Measurements from ENCODE around the gene CCDC86.

The CCDC86 gene

DNA sequence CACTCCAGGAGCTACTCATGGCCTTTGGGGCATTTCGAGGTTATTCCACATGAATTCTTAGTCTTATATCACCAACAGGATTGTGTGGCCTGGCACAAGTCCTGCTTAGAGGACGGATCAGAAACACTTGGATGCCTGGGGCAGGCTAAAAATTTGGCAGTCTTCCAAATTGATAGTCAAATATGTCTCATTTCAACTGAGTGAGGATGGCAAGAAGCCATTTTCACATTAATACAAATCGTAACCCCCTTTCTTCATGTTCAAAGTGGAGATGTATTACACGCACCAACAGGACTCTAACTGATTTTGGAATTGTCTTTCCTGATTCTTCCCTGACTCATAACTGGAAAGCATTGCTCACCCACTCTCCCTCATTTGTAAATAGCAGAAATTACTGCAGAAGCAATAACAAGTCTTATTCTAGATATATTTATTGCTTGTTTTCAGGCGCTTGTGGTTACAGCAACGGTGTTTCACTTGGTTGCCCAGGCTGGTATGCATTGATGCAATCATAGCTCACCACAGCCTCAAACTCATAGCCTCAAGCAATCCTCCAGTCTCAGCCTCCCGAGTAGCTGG, 10.3 kb upstream of the CCDC86 start:
- DNase-seq = peak; percentile 86

DNA sequence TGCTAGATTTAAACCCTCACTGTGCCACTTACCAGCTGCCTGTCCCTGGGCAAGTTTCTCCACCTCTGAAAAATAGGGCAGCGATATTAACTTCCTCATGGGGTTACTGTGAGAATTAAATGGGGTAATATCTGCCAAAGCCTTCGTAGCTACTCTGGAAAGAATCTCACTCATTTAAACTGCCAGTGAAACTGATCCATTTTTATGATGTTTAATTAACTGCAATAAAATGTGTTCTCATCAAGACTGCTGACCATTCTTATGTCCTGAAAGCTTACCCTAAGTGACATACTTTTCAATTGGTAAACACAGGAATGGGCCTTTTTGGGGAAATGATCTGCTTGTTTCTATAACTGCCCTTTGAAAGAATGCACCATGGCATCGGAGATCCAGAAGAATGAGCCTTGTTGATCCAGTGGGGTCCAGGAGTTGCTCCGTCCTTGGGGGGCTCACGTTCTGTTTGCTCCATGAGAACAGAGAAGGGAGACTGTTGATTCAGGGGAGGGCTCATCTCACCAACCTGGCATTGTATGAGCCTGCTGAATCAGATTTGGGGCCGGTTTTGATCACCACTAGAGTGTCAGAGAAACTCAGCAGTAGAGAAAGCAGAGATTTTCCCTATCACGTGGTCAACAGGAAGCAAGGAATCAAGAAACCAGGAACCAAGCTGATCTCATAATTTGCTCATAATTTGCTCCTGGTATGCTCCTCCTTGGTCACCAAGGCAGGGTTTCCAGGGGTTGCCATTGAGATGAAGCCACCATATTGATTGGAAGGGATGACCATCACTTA, 7.0 kb upstream of the CCDC86 start:
- no peak for DNase-seq

GRCh38 chr11:60835534-60835846, 6.4 kb upstream of the CCDC86 start:
- DNase-seq = no peak

DNA sequence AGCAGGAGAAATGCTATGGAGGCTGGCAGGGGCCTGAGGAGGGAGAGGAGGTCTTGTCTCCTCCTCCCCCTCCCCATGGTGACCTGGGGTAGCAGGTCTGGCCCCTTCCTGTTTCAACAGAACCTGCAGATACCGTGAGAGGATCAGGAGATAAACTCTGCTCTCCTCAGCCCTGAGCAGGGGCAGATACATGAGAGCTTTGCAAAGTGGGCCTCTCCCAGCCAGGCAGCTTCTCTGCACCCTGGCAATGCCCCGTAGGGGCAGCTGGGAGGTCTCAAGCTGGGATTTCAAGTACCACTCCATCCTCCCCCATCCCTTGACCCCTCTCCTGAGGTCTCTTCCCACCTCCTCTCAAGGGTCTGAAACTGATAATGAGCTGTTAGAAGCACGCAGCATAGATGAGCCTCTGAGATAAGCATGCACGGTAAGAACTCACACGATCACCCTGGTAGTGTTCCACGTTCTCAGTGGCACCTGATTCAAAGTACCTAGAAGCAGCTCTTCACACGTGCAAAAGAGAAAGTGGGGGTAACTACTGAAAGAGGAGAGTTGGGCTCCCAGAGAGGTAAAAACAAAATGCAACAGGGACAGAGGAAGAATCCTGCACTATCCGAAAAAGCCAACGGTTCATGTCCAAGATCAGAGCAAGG, 4.9 kb upstream of the CCDC86 start:
- no peak for DNase-seq

DNA sequence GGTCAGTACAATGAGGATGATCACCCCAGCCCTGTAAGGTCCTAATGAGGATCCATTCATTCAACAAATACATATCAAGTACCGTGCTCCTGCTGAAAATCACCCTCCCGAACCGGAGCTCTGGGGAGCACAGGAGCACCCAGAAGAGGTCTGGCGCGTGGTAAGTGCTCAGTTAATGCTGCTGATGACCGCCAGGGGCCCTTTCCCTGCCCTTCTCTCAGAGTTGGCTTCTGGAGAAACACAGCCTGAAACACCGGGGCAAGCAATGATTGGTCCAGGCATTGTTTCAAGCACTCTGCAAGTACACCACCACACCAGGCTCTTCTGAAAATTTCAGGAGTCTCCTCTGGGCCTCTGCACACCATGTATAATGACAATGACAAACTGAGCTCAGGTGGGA, 3.8 kb upstream of the CCDC86 start:
- DNase-seq = no peak

DNA sequence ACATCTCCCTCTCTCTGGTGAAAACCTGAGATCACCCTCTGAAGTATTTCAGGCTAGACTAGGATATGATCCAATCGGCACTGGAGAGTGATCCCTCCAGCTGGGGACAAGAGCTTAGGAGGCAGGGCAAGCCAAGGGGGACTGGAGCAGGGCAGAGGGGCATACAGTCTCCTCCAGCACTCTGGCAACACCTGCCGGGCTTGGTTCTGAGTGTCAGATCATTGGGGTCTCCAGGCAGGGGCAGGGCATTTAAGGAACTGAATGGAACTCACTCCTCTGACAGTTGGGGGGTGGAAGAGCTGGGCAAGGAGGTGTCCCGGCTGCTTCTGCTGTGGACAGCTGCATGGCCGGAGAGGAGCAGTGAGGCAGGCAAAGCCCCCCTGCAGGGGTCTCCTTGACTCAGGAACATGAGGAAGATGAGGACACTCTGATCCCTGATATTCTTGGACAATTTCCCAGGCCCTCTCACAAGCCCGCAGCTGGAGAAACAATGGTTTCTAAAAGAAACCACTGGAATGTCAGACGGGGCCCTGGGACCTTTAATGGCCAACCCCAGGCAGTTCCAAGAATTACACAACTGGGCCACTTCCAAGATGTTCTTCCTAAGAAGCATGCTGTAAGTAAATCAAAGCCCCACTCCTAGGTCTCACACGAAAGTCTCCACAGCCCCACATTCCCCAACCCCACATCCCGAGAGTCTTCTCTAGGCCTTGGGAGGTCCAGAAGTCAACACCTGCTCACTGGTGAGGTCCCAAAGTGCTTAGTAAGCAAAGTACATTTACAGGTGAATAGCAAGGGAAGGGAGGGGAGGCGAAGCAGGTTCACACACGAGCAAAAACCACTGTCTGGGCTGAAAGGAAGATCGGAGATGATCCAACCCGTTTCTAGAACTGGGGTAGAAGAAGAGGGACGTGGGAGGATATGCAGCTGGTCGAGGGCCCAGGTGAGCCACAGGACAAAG, 1.2 kb upstream of the CCDC86 start:
- DNase-seq = peak; percentile 64

DNA sequence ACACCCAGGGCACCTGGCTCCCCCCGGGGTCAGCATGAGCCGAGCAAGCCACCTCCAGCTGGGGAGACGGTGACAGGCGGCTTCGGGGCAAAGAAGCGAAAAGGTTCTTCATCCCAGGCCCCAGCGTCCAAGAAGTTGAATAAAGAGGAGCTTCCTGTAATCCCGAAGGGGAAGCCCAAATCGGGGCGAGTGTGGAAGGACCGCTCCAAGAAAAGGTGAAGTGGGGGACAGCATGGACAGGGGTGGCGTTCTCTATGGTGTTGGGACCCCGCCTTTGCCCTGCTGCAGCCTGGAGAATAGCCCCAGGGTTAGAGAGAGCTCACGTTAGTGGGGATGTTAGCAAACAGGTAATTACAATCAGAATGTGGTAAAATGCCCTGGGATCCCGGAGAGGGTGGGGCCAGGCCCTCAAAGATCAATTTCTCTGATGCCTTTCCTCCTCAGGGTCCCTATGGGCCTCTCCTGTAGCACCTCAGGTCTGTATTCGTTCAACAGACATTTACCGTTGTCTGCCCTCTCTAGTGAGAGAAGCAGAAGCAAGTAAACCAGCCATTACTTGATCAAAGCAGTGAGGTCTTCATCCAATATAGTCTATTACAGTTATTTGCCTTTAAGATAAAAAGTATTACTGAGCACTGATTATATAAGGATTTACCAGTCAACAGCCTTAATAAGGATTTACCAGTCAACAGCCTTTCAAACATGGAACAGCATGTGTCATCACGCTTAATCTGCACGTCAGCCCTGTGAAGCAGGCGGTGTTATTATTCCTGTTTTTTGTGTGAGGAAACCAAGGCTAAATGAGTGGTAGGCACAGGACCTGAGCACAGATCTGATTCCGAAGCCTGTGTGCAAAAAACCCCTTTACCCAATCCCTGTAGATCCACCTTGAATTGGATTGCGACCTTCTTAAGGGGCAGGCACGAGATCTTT, 1.0 kb downstream of the CCDC86 start:
- DNase-seq = no peak

DNA sequence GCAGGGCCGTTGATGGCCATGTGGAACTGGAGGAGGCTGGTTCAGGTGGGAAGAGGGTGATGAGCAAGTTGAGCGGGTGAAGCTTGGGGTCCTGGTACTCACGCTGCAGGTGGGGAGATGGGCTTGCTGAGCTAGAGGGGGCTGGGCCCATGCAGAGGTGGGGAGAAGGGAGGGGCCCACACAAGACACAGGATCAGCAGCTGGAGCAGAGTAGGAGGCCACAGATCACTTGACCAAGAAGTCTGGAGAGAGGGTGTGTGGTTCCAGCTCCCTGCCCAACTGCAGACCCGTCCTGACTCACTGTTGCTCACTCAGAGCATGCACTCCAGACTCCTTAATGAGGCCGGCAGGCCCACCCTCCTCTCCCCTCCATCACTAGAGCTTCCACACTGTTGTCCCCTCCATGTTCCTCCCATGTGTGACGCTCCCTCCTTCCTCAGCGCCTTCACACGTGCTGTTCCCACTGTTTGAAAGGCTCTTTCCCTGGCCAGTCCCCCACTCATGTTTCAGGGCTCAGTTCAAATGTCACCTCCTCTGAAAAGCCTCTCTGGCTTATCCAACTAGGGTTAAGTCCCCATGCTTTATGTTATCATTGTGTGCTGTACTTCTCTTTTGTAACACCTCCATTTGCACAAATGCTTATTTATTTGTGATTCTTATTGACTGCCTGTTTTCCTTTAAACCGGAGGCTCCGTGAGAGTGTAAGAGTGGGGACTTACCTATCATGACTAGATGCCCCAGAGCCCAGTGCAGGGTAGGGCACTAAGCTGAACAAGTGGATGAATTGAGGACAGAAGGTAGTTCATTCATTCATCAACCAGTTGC, 2.3 kb downstream of the CCDC86 start:
- no peak for DNase-seq

DNA sequence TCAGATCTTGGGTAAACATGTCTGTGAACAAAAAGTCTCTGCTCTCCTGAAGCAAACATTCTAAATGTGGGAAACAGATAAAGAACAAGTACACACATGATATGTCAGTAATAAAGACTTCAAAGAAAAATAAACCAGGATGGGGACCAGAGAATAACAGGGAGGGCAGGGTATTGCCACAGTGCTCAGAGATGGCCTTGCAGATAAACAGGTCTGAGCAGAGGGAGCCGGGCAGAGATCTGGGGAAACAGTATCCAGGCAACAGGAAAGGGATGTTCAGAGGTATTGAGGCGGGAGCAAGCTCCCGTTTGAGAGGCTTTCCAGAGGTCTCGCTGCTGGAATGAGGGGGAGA, 2.9 kb downstream of the CCDC86 start:
- no peak for DNase-seq

DNA sequence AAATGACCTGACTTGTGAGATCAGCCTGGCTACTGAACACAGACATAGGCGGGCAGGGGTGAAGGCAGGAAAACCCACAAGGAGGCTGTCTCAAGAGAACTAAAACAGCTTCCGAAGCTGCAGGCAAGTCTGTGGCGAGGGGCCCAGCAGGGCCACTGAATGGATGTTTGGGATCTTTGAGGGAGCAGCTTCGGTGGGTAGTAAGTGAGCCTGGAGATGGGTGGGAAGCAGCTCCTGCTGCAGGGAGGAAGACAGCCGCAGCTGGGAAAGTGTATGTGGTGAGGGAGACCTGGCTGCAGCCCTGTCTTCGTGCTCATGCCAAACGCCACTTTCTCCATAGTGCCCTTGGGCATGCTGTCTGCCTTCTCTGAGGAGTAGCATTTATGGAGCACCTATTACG, 3.4 kb downstream of the CCDC86 start:
- no peak for DNase-seq

DNA sequence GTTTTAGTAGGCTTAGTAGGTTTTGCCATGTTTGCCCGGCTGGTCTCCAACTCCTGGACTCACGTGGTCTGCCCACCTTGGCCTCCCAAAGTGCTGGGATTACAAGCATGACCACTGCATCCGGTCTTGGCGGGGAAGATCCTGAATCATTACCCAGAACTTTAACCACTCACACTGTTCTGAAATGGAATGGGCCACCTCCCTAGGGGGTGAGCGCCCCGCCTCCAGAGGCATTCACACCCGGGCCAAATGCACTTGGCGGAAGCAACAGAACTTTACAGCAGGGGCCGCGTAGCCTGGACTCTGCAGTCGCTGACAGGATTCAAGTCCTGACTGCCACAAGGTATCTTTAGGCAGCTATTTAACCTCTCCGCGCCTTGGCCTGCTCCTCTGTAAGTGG, 5.4 kb downstream of the CCDC86 start:
- DNase-seq = no peak

DNA sequence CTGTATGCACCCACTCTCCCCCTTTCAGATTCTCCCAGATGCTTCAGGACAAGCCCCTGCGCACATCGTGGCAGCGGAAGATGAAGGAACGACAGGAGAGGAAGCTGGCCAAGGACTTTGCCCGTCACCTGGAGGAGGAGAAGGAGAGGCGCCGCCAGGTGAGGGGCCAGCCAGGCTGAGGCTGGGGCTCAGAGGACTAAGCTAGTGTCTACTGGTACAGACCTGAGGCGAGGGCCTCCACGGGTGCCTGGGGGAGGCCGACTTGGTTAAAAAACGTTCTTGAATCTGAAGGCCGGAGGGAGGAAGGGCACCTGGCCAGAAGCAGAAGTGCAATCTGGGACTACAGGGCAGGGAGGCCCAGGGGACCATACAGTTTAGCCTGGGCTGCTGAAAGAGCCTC, 6.0 kb downstream of the CCDC86 start:
- no peak for DNase-seq

- no peak for DNase-seq
These were observed 6.8 kb downstream of the CCDC86 start for GRCh38 chr11:60848714-60849151.

- no peak for DNase-seq
These were observed 8.0 kb downstream of the CCDC86 start for GRCh38 chr11:60849641-60850520.

DNA sequence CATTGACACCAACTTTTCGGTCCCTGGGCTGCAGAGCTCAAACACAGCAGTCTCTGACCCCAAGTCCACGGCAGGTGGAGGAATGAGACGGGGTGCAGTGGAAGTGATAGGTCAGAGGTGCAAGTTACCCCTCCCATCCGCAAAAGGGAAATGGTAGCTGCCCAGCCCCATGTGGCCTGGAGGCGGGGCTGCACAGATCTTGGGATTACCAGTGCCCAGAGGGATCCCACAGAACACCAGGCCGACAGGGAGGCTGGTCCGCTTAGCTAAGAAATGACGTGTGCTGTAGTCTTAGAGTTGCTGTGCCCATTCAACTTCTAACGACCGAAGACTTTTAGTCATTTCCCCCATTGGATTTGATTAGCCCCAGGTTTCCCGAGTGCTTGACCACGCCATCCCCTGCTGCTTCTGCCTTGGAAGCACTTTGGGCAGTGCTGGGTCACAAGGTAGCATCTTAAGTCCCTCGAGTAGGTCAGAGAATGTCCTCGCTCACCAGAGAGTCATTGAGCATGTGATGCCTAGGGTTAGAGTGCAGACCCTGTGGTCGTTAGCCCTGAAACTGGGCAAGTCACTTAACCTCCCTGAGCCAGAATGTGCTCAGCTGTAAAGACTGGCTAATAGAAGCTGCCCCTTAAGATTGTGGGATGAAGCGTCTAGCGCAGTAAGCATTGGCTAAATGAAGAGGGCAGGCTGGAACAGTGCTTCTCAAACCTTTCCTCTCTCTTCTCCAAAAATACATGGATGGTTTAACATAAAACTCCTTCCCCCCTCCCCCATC, 9.6 kb downstream of the CCDC86 start:
- no peak for DNase-seq

GRCh38 chr11:60852117-60852981, 10.4 kb downstream of the CCDC86 start:
- DNase-seq = no peak

DNA sequence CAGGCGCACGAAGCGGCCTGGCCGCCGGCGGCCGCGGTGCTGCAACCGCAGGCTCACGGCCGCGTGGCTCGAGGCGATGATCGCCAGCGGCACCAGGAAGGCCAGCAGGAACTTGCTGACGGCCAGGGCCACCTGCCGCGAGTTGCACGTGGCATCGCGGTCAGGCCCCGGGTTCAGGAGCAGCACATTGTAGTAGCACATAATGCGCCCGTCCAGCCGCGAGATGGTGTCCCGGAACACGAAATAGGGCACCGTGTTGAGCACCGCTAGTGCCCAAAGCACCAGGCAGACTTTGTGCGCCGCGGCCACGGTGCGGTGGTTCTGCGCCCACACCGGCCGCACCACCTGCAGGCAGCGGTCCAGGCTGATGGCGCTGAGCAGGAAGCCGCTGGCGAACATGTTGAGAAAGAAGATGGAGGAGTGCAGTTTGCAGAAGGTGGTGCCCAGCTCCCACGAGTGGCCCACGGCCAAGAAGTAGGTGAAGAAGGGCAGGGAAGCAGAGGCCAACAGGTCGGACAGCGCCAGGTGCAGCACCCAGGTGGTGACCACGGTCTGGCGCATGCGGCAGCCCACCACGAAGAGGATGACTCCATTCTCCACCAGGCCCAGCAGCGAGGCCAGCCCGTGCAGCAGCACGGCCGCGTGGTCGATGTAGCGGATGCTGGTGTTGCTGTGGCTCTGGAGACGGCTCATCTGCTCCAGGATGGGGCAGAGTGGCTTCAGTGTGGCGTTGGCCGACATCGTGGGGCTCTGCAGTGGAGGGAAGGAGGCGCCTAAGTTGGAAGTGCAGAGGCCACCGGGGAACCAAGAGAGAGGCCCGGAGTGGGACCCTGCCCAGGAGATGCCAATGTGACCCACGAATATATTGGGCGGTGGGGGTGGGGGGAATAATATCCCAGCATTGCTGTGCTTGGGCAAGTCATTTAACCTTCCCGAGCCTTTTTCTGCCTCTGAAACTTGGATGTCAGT, 11.4 kb downstream of the CCDC86 start:
- no peak for DNase-seq
